ENCODE data around the gene DOCK2. TPM values are rescaled to one million over a fixed set of nuclear protein-coding genes. Genes with fewer than 3 reads are reported as not detected.
"Not testable (repeated sequence)": the region's sequence is repeated elsewhere in the genome, so short reads cannot be mapped to it uniquely, and the experiment has no call there.

Gene DOCK2
- total RNA-seq, 4 donors from 2014 or later = 2.3 to 11.2 (median 3.2) TPM

DNA sequence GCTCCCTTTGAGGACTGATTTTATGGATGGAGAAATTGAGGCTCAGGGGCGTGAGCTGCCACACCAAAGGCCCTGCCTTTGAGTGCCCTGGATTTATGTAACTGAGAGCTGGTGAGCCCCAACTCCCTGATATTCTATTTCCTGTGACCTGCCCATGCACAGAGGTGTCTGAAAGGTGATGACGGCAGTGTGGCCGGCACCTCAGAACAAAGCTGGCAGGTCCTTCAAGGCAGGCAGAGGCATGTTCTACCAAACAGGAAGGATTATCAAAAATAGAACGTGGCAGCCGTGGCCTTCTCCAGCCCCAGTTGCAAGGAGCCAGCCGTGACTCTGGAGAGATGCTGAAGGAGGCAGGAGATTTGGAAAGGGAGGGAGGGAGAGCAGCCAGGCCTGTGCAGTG, 307.0 kb downstream of the DOCK2 start:
- Histone ChIP-seq H3K9me3 (no peaks in the 10 kb centered on the region), H3K4me3 (no peak overlapping the region), H3K27me3 (no peaks in the 10 kb centered on the region), H3K4me1 (peaks cover 11% of the 10 kb centered on the region), H3K27ac (no peak overlapping the region), H3K36me3 (no peaks in the 10 kb centered on the region)
- no peak for DNase-seq (ENCODE audit: low spot score in 2 of 2)
- TF ChIP-seq EP300 (IDR thresholded peaks at IDR 0.05) = no peak
- 59% methylated on average over 6 of the region's 6 CpGs for WGBS

DNA sequence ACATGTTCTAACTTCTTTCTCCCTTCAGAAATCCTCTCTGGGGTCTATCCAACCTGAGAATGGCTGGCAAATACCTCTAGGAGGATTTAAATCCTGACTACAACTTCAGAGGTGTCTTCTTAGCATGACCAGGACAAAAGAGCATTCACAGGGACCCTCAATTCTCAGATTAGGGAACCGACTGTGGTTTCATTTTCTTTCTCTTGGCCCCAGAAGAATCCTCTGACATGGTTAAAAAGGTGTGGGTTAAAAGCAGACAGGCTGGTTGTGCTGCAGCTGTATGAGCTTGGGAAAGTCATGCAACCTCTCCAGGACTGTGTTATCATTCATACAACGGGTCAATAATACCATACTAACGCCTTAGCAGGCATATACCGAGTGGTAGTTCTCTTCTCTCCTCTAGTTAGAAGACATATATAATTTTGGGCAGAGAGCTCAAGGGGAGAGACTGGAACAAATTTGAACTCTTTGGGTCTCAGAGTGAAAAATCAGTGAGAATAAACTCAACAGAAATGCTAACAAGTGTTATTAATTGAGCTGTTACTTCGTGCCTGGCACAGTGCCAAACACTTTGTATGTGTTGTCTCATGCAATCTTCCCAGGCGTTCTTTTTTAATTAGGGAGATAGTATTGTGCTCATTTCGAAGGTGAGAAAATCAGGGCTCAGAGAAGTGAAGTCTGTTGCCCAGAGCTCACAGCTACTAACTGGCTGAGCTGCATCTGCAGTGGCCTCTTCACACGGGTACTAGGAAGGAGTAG, 308.0 kb downstream of the DOCK2 start:
- 60% methylated on average over 8 of the region's 8 CpGs for WGBS
- Histone ChIP-seq H3K9me3 (no peaks in the 10 kb centered on the region), H3K36me3 (no peaks in the 10 kb centered on the region), H3K27me3 (no peaks in the 10 kb centered on the region), H3K4me3 (no peak overlapping the region), H3K27ac (no peak overlapping the region), H3K4me1 (peaks cover 11% of the 10 kb centered on the region)
- no peak for DNase-seq (ENCODE audit: low spot score in 2 of 2)
- no peak for TF ChIP-seq POLR2AphosphoS5 (IDR thresholded peaks at IDR 0.05)
- TF ChIP-seq POLR2A (IDR thresholded peaks at IDR 0.05) = no peak
- TF ChIP-seq, protein P1, sequence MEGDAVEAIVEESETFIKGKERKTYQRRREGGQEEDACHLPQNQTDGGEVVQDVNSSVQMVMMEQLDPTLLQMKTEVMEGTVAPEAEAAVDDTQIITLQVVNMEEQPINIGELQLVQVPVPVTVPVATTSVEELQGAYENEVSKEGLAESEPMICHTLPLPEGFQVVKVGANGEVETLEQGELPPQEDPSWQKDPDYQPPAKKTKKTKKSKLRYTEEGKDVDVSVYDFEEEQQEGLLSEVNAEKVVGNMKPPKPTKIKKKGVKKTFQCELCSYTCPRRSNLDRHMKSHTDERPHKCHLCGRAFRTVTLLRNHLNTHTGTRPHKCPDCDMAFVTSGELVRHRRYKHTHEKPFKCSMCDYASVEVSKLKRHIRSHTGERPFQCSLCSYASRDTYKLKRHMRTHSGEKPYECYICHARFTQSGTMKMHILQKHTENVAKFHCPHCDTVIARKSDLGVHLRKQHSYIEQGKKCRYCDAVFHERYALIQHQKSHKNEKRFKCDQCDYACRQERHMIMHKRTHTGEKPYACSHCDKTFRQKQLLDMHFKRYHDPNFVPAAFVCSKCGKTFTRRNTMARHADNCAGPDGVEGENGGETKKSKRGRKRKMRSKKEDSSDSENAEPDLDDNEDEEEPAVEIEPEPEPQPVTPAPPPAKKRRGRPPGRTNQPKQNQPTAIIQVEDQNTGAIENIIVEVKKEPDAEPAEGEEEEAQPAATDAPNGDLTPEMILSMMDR (IDR thresholded peaks at IDR 0.05) = no peak
- no peak for TF ChIP-seq EP300 (IDR thresholded peaks at IDR 0.05)

DNA sequence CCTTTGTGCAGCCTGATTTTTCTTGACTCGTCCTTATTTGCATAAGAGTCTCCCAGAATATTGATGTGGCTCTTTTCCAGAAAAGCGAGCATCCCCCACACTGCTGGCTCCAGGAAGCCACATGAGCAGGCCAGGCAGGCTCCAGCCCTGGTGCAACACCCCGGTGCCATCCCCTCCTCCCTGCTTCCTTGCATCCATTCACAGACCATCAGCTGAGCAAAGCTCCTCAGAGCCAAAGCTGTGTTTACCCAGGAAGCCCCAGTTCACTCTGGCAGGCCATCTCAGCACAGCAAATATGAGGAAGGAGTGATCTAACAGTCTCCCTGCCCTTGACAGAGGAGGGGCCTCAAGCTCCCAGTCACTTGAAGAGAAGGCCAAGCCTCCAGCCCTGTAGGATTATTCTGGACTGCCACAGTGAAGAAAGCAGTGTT, 308.8 kb downstream of the DOCK2 start:
- H3K4me3 ChIP-seq = no peak overlapping the region
- peaks cover 11% of the 10 kb centered on the region for H3K4me1 ChIP-seq
- DNase-seq (ENCODE audit: low spot score in 2 of 2) = peak; percentile 80
- H3K9me3 ChIP-seq = no peaks in the 10 kb centered on the region
- 48% methylated on average over 3 of the region's 3 CpGs for WGBS
- no peaks in the 10 kb centered on the region for H3K36me3 ChIP-seq
- H3K27ac ChIP-seq = peak overlapping the region; percentile 49
- no peak for TF ChIP-seq POLR2A (IDR thresholded peaks at IDR 0.05)
- TF ChIP-seq POLR2AphosphoS5 (IDR thresholded peaks at IDR 0.05) = no peak
- no peak for TF ChIP-seq EP300 (IDR thresholded peaks at IDR 0.05)
- TF ChIP-seq, protein P1 (IDR thresholded peaks at IDR 0.05) = no peak
- no peaks in the 10 kb centered on the region for H3K27me3 ChIP-seq

DNA sequence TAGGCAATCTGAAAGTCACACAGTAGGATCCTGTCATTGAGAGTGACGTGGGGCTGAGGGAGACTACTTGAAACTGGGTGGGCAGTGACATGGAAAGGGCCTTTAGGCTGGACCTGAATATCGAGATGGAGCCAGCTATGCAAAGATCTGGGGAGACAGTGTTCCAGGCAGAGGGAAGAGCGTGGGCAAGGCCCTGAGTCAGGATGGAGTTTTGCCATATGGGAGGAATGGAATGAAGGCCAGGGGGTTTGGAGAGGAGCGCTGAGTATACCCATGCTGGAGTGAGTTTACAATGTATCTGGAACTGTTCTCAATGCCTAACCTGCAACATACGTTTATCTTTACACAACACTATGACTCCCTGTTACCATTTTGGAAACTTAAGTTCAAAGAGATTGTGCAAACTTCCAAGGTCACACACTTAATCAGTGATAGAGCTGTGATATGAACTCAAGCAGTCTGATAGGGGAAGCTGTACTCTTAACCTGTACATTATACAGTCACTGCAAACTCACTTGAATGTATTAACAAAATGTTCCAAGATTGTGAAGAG, 309.7 kb downstream of the DOCK2 start:
- Histone ChIP-seq H3K4me3 (no peak overlapping the region), H3K27ac (no peak overlapping the region), H3K36me3 (no peaks in the 10 kb centered on the region), H3K4me1 (peaks cover 11% of the 10 kb centered on the region), H3K9me3 (no peaks in the 10 kb centered on the region), H3K27me3 (no peaks in the 10 kb centered on the region)
- TF ChIP-seq, protein P1 (IDR thresholded peaks at IDR 0.05) = no peak
- no peak for TF ChIP-seq POLR2A (IDR thresholded peaks at IDR 0.05)
- no peak for TF ChIP-seq EP300 (IDR thresholded peaks at IDR 0.05)
- TF ChIP-seq POLR2AphosphoS5 (IDR thresholded peaks at IDR 0.05) = no peak
- 88% methylated on average over 5 of the region's 5 CpGs for WGBS
- DNase-seq (ENCODE audit: low spot score in 2 of 2) = no peak

DNA sequence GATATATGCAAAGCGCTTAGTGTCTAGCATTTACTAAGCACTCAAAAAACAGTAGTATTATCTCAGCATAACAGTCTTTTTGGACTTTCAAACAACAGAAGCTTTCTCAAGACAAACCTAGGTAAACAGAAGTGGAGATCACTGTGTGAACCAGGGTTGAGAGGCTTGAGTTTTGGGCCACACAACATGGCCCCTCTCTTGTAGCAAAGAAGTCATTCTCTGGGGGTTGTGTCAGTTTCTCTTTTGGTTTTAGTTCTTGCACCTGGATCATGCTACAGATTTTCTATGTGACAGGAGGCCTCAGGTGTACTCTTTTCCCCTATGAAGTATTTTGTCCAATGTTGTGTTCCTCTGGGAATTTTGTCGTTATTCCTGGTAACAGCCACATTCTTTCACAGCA, 313.3 kb downstream of the DOCK2 start:
- H3K9me3 ChIP-seq = no peaks in the 10 kb centered on the region
- no peak overlapping the region for H3K4me3 ChIP-seq
- TF ChIP-seq POLR2AphosphoS5 (IDR thresholded peaks at IDR 0.05) (no peak), POLR2A (IDR thresholded peaks at IDR 0.05) (no peak), EP300 (IDR thresholded peaks at IDR 0.05) (no peak)
- TF ChIP-seq, protein P1 (IDR thresholded peaks at IDR 0.05) = no peak
- peaks cover 7% of the 10 kb centered on the region for H3K4me1 ChIP-seq
- no peak overlapping the region for H3K27ac ChIP-seq
- no peaks in the 10 kb centered on the region for H3K36me3 ChIP-seq
- no peak for DNase-seq (ENCODE audit: low spot score in 2 of 2)
- 88% methylated on average over 2 of the region's 2 CpGs for WGBS
- H3K27me3 ChIP-seq = no peaks in the 10 kb centered on the region

DNA sequence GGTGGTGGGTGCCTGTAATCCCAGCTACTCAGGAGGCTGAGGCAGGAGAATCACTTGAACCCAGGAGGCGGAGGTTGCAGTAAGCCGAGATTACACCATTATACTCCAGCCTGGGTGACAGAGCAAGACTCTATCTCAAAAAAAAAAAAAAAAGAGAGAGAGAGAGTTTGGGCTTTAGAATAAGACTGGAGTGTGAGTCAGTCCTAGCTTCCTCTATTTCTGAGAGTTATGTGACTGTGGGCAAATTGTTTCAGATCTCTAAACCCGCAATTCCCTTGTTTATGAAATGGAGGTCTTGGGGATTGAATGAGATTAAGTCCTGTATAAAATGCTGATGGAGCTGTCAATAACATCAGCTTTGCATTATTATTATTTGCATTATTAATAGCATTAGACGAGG, 316.1 kb downstream of the DOCK2 start:
- H3K36me3 ChIP-seq; DNase-seq (ENCODE audit: low spot score in 2 of 2); H3K4me3 ChIP-seq; H3K4me1 ChIP-seq; H3K9me3 ChIP-seq; H3K27me3 ChIP-seq; H3K27ac ChIP-seq: not testable (repeated sequence)
- WGBS = 90% methylated on average over 4 of the region's 4 CpGs
